GM21447 (cell line): Measurements from ENCODE around the gene ADAMTS17.

Source experiments
- ATAC-seq: cut with Tn5 transposase; IDR thresholded peaks from one replicate; pipeline ENCODE4 v1.9.1; 2021; ENCODE audit not compliant: unreplicated experiment

Gene ADAMTS17

GRCh38 chr15:100113351-100114080 lies 228.3 kb downstream of the ADAMTS17 start:
- ATAC-seq: no peak

GRCh38 chr15:100112636-100113305 lies 229.0 kb downstream of the ADAMTS17 start:
- ATAC-seq: no peak

- ATAC-seq: no peak
Observed at GRCh38 chr15:100112061-100112420, 229.7 kb downstream of the ADAMTS17 start.

- ATAC-seq: no peak
Observed at GRCh38 chr15:100111125-100112060, 230.4 kb downstream of the ADAMTS17 start.

GRCh38 chr15:100109486-100110035 lies 232.2 kb downstream of the ADAMTS17 start:
- no peak for ATAC-seq

GRCh38 chr15:100108846-100109245 lies 232.9 kb downstream of the ADAMTS17 start:
- no peak for ATAC-seq

- no peak for ATAC-seq
Observed at GRCh38 chr15:100108346-100108745, 233.4 kb downstream of the ADAMTS17 start.

- no peak for ATAC-seq
Observed at GRCh38 chr15:100107606-100108225, 234.1 kb downstream of the ADAMTS17 start.

GRCh38 chr15:100107151-100107550 lies 234.6 kb downstream of the ADAMTS17 start:
- no peak for ATAC-seq

GRCh38 chr15:100106732-100107131 lies 235.0 kb downstream of the ADAMTS17 start:
- ATAC-seq: no peak

GRCh38 chr15:100105101-100105500 lies 236.7 kb downstream of the ADAMTS17 start:
- ATAC-seq: no peak

GRCh38 chr15:100104245-100104644 lies 237.5 kb downstream of the ADAMTS17 start:
- no peak for ATAC-seq

GRCh38 chr15:100103828-100104227 lies 237.9 kb downstream of the ADAMTS17 start:
- no peak for ATAC-seq

GRCh38 chr15:100101426-100102089 lies 240.2 kb downstream of the ADAMTS17 start:
- ATAC-seq: no peak

- ATAC-seq: no peak
Observed at GRCh38 chr15:100100926-100101325, 240.8 kb downstream of the ADAMTS17 start.

- ATAC-seq: no peak
Observed at GRCh38 chr15:100099976-100100375, 241.8 kb downstream of the ADAMTS17 start.

GRCh38 chr15:100098705-100099104 lies 243.1 kb downstream of the ADAMTS17 start:
- no peak for ATAC-seq

- no peak for ATAC-seq
Observed at GRCh38 chr15:100097342-100098127, 244.2 kb downstream of the ADAMTS17 start.

GRCh38 chr15:100096700-100097099 lies 245.1 kb downstream of the ADAMTS17 start:
- ATAC-seq: no peak

GRCh38 chr15:100096248-100096600 lies 245.6 kb downstream of the ADAMTS17 start:
- no peak for ATAC-seq
